Hepatocyte (in vitro differentiated cells): ENCODE results near the gene TMEM63B. TPM values are rescaled to one million over a fixed set of nuclear protein-coding genes. Genes with fewer than 3 reads are reported as not detected.

Experiments
- DNase-seq: peaks from one replicate; pipeline ENCODE4 v3.0.0-alpha.2; 2016; ENCODE audit warnings: low spot score
- H2AFZ ChIP-seq: fragments of 200-600 bp; sonication (generic); 2 replicates; pipeline ENCODE4 v1.6.0; 2016; ENCODE audit warnings: antibody characterized with exemption, mild to moderate bottlenecking
- H3K27ac ChIP-seq: fragments of 200-600 bp; sonication (generic); 2 replicates; pipeline ENCODE4 v1.5.1; 2016; ENCODE audit warnings: mild to moderate bottlenecking
- H3K27me3 ChIP-seq: fragments of 200-600 bp; sonication (generic); 2 replicates; pipeline ENCODE4 v1.6.1; 2016
- H3K36me3 ChIP-seq: fragments of 200-600 bp; sonication (generic); replicated peaks from 2 replicates; pipeline ENCODE4 v1.5.1; 2016; ENCODE audit warnings: low read depth; ENCODE audit not compliant: insufficient read depth
- H3K4me1 ChIP-seq: fragments of 200-600 bp; sonication (generic); 2 replicates; pipeline ENCODE4 v1.5.1; 2016; ENCODE audit warnings: mild to moderate bottlenecking, moderate library complexity; ENCODE audit not compliant: insufficient read depth
- H3K4me2 ChIP-seq: fragments of 200-600 bp; sonication (generic); 2 replicates; pipeline ENCODE4 v1.6.0; 2016
- H3K4me3 ChIP-seq: fragments of 200-600 bp; sonication (generic); 2 replicates; pipeline ENCODE4 v1.5.1; 2016; ENCODE audit warnings: mild to moderate bottlenecking
- H3K79me2 ChIP-seq: fragments of 200-600 bp; sonication (generic); 2 replicates; pipeline ENCODE4 v1.6.0; 2017; ENCODE audit warnings: mild to moderate bottlenecking
- H3K9me2 ChIP-seq: fragments of 200-600 bp; sonication (generic); replicated peaks from 2 replicates; pipeline ENCODE4 v1.6.0; 2017; ENCODE audit warnings: mild to moderate bottlenecking; ENCODE audit not compliant: insufficient read depth
- H3K9me3 ChIP-seq: fragments of 200-600 bp; sonication (generic); 2 replicates; pipeline ENCODE4 v1.5.1; 2016; ENCODE audit warnings: low read depth, mild to moderate bottlenecking
- H4K20me1 ChIP-seq: fragments of 200-600 bp; sonication (generic); 2 replicates; pipeline ENCODE4 v1.6.0; 2016; ENCODE audit warnings: mild to moderate bottlenecking; ENCODE audit not compliant: insufficient read depth, poor library complexity, severe bottlenecking
- EZH2 ChIP-seq: fragments of 200-600 bp; sonication (generic); IDR thresholded peaks from 2 replicates; pipeline ENCODE4 v1.6.1; 2016; ENCODE audit warnings: antibody characterized with exemption, mild to moderate bottlenecking, borderline replicate concordance
- EZH2phosphoT487 ChIP-seq: fragments of 200-600 bp; sonication (generic); IDR thresholded peaks from one replicate; pipeline ENCODE4 v1.6.1; 2018; ENCODE audit warnings: antibody characterized with exemption, mild to moderate bottlenecking, low read depth, moderate library complexity; ENCODE audit not compliant: unreplicated experiment, severe bottlenecking
- WGBS: methylation state at CpG from one replicate; pipeline ENCODE4 v1.1.6; 2016; ENCODE audit warnings: low lambda C conversion rate; ENCODE audit errors: missing lambda C conversion rate; 5-methylcytosine and 5-hydroxymethylcytosine counted together
- polyA plus RNA-seq: library from polyadenylated mRNA; unstranded; fragments of >200 nt; fragmentation: Nextera tagmentation; extraction: Ambion mirVana; gene quantifications from 2 replicates; pipeline ENCODE4 v1.2.1, GENCODE V29; 2016
- total RNA-seq: library from RNA; depleted of rRNA; stranded (reverse); fragments of >200 nt; gene quantifications from 2 replicates; pipeline ENCODE4 v1.2.3, GENCODE V29; 2014
- TF ChIP-seq, protein P1 (sequence below): fragments of 200-600 bp; sonication (generic); IDR thresholded peaks from 2 replicates; pipeline ENCODE4 v1.5.1; 2016; ENCODE audit warnings: antibody characterized with exemption, mild to moderate bottlenecking; ENCODE audit not compliant: poor library complexity

TMEM63B gene
- total and polyA plus RNA-seq, 2 experiments from 2014 or later = 31.4 to 43.5 TPM

- Histone ChIP-seq H3K27ac (peak overlapping the region; percentile 95), H3K4me3 (peak overlapping the region; percentile 44), H3K4me2 (peak overlapping the region; percentile 81), H3K9me3 (no peaks in the 10 kb centered on the region), H4K20me1 (peaks cover 47% of the 10 kb centered on the region), H2AFZ (peak overlapping the region; percentile 27), H3K4me1 (peaks cover 47% of the 10 kb centered on the region), H3K27me3 (no peaks in the 10 kb centered on the region), H3K79me2 (peaks cover 92% of the 10 kb centered on the region), H3K9me2 (no peaks in the 10 kb centered on the region), H3K36me3 (no peaks in the 10 kb centered on the region)
- under 1% methylated on average over 23 of the region's 31 CpGs for WGBS
- DNase-seq = peak; percentile 77
- TF ChIP-seq EZH2 (no peak), EZH2phosphoT487 (no peak)
- TF ChIP-seq, protein P1, sequence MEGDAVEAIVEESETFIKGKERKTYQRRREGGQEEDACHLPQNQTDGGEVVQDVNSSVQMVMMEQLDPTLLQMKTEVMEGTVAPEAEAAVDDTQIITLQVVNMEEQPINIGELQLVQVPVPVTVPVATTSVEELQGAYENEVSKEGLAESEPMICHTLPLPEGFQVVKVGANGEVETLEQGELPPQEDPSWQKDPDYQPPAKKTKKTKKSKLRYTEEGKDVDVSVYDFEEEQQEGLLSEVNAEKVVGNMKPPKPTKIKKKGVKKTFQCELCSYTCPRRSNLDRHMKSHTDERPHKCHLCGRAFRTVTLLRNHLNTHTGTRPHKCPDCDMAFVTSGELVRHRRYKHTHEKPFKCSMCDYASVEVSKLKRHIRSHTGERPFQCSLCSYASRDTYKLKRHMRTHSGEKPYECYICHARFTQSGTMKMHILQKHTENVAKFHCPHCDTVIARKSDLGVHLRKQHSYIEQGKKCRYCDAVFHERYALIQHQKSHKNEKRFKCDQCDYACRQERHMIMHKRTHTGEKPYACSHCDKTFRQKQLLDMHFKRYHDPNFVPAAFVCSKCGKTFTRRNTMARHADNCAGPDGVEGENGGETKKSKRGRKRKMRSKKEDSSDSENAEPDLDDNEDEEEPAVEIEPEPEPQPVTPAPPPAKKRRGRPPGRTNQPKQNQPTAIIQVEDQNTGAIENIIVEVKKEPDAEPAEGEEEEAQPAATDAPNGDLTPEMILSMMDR = no peak
These were observed 819 bp upstream of the TMEM63B start for GRCh38 chr6:44126320-44127149.

- DNase-seq = peak; percentile 65
These were observed 915 bp downstream of the TMEM63B start for GRCh38 chr6:44128020-44128917.

GRCh38 chr6:44129841-44130322 is 2.5 kb downstream of the TMEM63B start:
- Histone ChIP-seq H3K4me3 (no peak overlapping the region), H3K79me2 (peaks cover 76% of the 10 kb centered on the region), H3K36me3 (no peaks in the 10 kb centered on the region), H2AFZ (no peak overlapping the region), H3K9me2 (no peaks in the 10 kb centered on the region), H3K4me2 (no peak overlapping the region), H4K20me1 (peaks cover 14% of the 10 kb centered on the region), H3K4me1 (peaks cover 47% of the 10 kb centered on the region), H3K9me3 (no peaks in the 10 kb centered on the region), H3K27ac (no peak overlapping the region), H3K27me3 (no peaks in the 10 kb centered on the region)
- peak; percentile 32 for DNase-seq
- whole genome bisulfite sequencing = 64% methylated on average over 2 of the region's 2 CpGs
- TF ChIP-seq EZH2phosphoT487 (no peak), EZH2 (no peak)
- TF ChIP-seq, protein P1 = no peak

More at GRCh38 chr6:44128020-44128917, 915 bp downstream of the TMEM63B start:
- H3K27ac ChIP-seq = peak overlapping the region; percentile 48
- H3K4me2 ChIP-seq = peak overlapping the region; percentile 89
- H2AFZ ChIP-seq = peak overlapping the region; percentile 59
- H4K20me1 ChIP-seq = peaks cover 30% of the 10 kb centered on the region
- peaks cover 86% of the 10 kb centered on the region for H3K79me2 ChIP-seq
- H3K27me3 ChIP-seq = no peaks in the 10 kb centered on the region
- no peak for TF ChIP-seq EZH2phosphoT487
- no peak for TF ChIP-seq EZH2
- TF ChIP-seq, protein P1 = no peak
- H3K36me3 ChIP-seq = no peaks in the 10 kb centered on the region
- 8% methylated on average over 38 of the region's 49 CpGs for WGBS
- H3K4me1 ChIP-seq = peaks cover 47% of the 10 kb centered on the region
- H3K4me3 ChIP-seq = peak overlapping the region; percentile 91
- H3K9me3 ChIP-seq = no peaks in the 10 kb centered on the region
- no peaks in the 10 kb centered on the region for H3K9me2 ChIP-seq
